ENCODE measurements around the gene ALDH3A1.

ALDH3A1 gene

DNA sequence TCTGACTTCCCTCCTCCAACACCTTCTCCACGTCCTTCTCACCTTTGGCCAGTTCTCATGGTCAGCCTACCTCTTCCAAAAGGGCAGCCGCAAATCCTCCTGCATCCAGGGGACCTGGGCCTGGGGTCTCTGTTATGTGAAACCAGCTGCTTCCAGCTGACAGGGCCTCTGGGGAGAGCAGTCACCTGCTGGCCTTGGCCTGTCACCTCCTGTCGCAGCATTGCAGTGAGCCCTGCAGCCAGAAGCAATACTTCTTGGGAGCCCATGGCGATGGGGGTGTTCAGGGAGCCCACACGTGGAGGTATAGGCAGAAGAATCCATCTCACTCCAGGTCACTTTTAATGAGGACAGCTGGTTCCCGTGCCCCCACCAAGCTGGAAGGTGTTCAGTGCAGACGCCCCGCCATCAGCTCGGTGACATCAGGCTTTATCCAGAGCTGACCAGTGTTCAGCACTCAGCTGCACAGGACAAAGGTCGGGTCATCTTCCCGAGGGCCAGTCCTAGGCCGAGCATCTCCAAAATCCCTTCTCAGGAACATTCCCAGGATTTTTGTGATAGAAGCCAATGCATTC lies 30.0 kb downstream of the ALDH3A1 start:
- H3K14ac ChIP-seq (ENCODE audit: low read length): no peak overlapping the region
- no peak overlapping the region for H2AK5ac ChIP-seq (ENCODE audit: low read length)
- H3K4ac ChIP-seq (ENCODE audit: low read depth, low read length): no peak overlapping the region
- no peak overlapping the region for H2AFZ ChIP-seq (ENCODE audit: insufficient read depth, low read length, poor library complexity)
- no peaks in the 10 kb centered on the region for H3K27me3 ChIP-seq (ENCODE audit: insufficient read depth, low read length)
- no CpG with 5 or more reads among the region's 12 CpGs for WGBS (ENCODE audit: extremely low coverage, insufficient coverage, insufficient read length)
- DNase-seq: no peak
- H2BK120ac ChIP-seq (ENCODE audit: insufficient read depth, low read length, poor library complexity): no peak overlapping the region
- no peak overlapping the region for H4K12ac ChIP-seq (ENCODE audit: low read depth, low read length)
- no peak overlapping the region for H3K23ac ChIP-seq (ENCODE audit: low read length)
- H3K4me2 ChIP-seq (ENCODE audit: low read length): no peak overlapping the region
- H3K79me2 ChIP-seq (ENCODE audit: control insufficient read depth, insufficient read depth, low read length, poor library complexity): no peaks in the 10 kb centered on the region
- no peaks in the 10 kb centered on the region for H3K36me3 ChIP-seq (ENCODE audit: control insufficient read depth in 1 of 2, insufficient read depth in 2 of 2, low read length in 2 of 2)
- no peak overlapping the region for H2BK5ac ChIP-seq (ENCODE audit: low read depth, low read length, poor library complexity)
- no peaks in the 10 kb centered on the region for H3K79me1 ChIP-seq (ENCODE audit: low read length)
- H3K4me3 ChIP-seq (ENCODE audit: low read depth, low read length): no peak overlapping the region
- no peak overlapping the region for H3K18ac ChIP-seq (ENCODE audit: low read length)
- H4K8ac ChIP-seq (ENCODE audit: low read depth, low read length): no peak overlapping the region
- no peak overlapping the region for H2BK12ac ChIP-seq (ENCODE audit: low read length)
- H3K9me3 ChIP-seq (ENCODE audit: insufficient read depth, low read depth, low read length): peaks cover 2% of the 10 kb centered on the region
- no peak overlapping the region for H3K9ac ChIP-seq (ENCODE audit: low read length)
- no peak overlapping the region for H4K91ac ChIP-seq (ENCODE audit: low read depth, low read length)
- no peak overlapping the region for H3K27ac ChIP-seq (ENCODE audit: low read depth, low read length)
- peaks cover 8 to 13% of the 10 kb centered on the region in 2 experiments for H3K4me1 ChIP-seq (ENCODE audit: control insufficient read depth in 1 of 2, insufficient read depth in 2 of 2, low read length in 2 of 2)

DNA sequence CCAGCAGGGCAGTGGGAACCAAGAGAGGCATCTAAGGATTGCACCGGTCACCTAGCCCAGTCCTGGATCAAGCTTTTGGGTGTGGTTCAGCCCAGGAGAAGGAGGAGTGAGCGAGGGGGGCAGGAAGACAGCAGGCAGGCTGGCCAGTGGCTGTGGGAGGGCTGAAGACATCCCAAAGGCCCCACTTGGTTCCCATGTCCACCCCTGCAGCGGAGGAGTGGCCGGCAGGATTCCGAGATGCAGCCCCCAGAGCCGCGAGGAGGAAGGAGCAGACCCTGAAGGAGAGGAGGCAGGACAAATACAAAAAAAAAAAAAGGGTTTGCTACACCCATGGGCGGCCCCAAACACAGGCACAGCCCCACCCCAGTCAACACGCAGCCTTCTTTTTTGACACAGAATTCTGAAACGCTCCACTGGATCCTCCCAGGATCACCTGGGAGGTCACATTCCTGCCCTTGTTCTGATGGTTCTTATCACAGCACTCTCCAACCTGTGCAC lies 30.6 kb downstream of the ALDH3A1 start:
- Histone ChIP-seq H3K36me3 (ENCODE audit: control insufficient read depth in 1 of 2, insufficient read depth in 2 of 2, low read length in 2 of 2) (no peaks in the 10 kb centered on the region), H4K12ac (ENCODE audit: low read depth, low read length) (no peak overlapping the region), H2AFZ (ENCODE audit: insufficient read depth, low read length, poor library complexity) (no peak overlapping the region), H3K9me3 (ENCODE audit: insufficient read depth, low read depth, low read length) (peaks cover 2% of the 10 kb centered on the region), H3K9ac (ENCODE audit: low read length) (no peak overlapping the region), H3K18ac (ENCODE audit: low read length) (no peak overlapping the region), H4K8ac (ENCODE audit: low read depth, low read length) (no peak overlapping the region), H3K4me1 (ENCODE audit: control insufficient read depth in 1 of 2, insufficient read depth in 2 of 2, low read length in 2 of 2) (peaks cover 8 to 13% of the 10 kb centered on the region in 2 experiments), H3K27ac (ENCODE audit: low read depth, low read length) (no peak overlapping the region), H2BK12ac (ENCODE audit: low read length) (no peak overlapping the region), H4K91ac (ENCODE audit: low read depth, low read length) (no peak overlapping the region), H3K27me3 (ENCODE audit: insufficient read depth, low read length) (no peaks in the 10 kb centered on the region), H3K4me3 (ENCODE audit: low read depth, low read length) (no peak overlapping the region), H2AK5ac (ENCODE audit: low read length) (no peak overlapping the region), H3K79me1 (ENCODE audit: low read length) (no peaks in the 10 kb centered on the region), H3K4ac (ENCODE audit: low read depth, low read length) (no peak overlapping the region), H2BK120ac (ENCODE audit: insufficient read depth, low read length, poor library complexity) (no peak overlapping the region), H3K23ac (ENCODE audit: low read length) (no peak overlapping the region), H3K14ac (ENCODE audit: low read length) (no peak overlapping the region), H3K4me2 (ENCODE audit: low read length) (no peak overlapping the region), H2BK5ac (ENCODE audit: low read depth, low read length, poor library complexity) (no peak overlapping the region), H3K79me2 (ENCODE audit: control insufficient read depth, insufficient read depth, low read length, poor library complexity) (no peaks in the 10 kb centered on the region)
- no peak for DNase-seq
- WGBS (ENCODE audit: extremely low coverage, insufficient coverage, insufficient read length): no CpG with 5 or more reads among the region's 10 CpGs

DNA sequence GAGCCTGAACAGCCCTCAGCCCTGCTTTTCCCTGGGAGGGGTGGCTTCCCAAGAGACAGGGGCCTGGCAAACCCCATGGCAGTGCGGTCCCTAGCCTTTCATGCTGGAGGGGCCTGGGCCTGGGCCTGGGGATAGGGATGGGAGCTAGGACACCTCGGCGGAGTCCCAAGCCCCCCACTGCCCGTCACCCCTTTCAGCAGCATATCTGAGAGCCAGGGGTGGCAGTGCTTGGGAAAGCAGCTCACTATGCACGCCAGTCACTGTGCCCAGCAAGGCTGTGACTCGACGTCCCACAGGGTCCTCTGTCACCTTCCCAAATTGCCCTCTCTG lies 31.1 kb downstream of the ALDH3A1 start:
- H2AFZ ChIP-seq (ENCODE audit: insufficient read depth, low read length, poor library complexity): no peak overlapping the region
- H4K91ac ChIP-seq (ENCODE audit: low read depth, low read length): no peak overlapping the region
- no peak overlapping the region for H3K9ac ChIP-seq (ENCODE audit: low read length)
- no peak overlapping the region for H3K14ac ChIP-seq (ENCODE audit: low read length)
- H2AK5ac ChIP-seq (ENCODE audit: low read length): no peak overlapping the region
- no peaks in the 10 kb centered on the region for H3K79me1 ChIP-seq (ENCODE audit: low read length)
- WGBS (ENCODE audit: extremely low coverage, insufficient coverage, insufficient read length): no CpG with 5 or more reads among the region's 7 CpGs
- no peak overlapping the region for H2BK5ac ChIP-seq (ENCODE audit: low read depth, low read length, poor library complexity)
- no peaks in the 10 kb centered on the region for H3K79me2 ChIP-seq (ENCODE audit: control insufficient read depth, insufficient read depth, low read length, poor library complexity)
- no peaks in the 10 kb centered on the region for H3K27me3 ChIP-seq (ENCODE audit: insufficient read depth, low read length)
- peaks cover 2% of the 10 kb centered on the region for H3K9me3 ChIP-seq (ENCODE audit: insufficient read depth, low read depth, low read length)
- no peaks in the 10 kb centered on the region for H3K36me3 ChIP-seq (ENCODE audit: control insufficient read depth in 1 of 2, insufficient read depth in 2 of 2, low read length in 2 of 2)
- H3K4me1 ChIP-seq (ENCODE audit: control insufficient read depth in 1 of 2, insufficient read depth in 2 of 2, low read length in 2 of 2): peaks cover 8 to 13% of the 10 kb centered on the region in 2 experiments
- DNase-seq: no peak
- H4K12ac ChIP-seq (ENCODE audit: low read depth, low read length): no peak overlapping the region
- no peak overlapping the region for H2BK120ac ChIP-seq (ENCODE audit: insufficient read depth, low read length, poor library complexity)
- H3K4me2 ChIP-seq (ENCODE audit: low read length): no peak overlapping the region
- no peak overlapping the region for H4K8ac ChIP-seq (ENCODE audit: low read depth, low read length)
- H3K18ac ChIP-seq (ENCODE audit: low read length): no peak overlapping the region
- no peak overlapping the region for H3K4me3 ChIP-seq (ENCODE audit: low read depth, low read length)
- no peak overlapping the region for H3K4ac ChIP-seq (ENCODE audit: low read depth, low read length)
- no peak overlapping the region for H3K23ac ChIP-seq (ENCODE audit: low read length)
- no peak overlapping the region for H3K27ac ChIP-seq (ENCODE audit: low read depth, low read length)
- H2BK12ac ChIP-seq (ENCODE audit: low read length): no peak overlapping the region

DNA sequence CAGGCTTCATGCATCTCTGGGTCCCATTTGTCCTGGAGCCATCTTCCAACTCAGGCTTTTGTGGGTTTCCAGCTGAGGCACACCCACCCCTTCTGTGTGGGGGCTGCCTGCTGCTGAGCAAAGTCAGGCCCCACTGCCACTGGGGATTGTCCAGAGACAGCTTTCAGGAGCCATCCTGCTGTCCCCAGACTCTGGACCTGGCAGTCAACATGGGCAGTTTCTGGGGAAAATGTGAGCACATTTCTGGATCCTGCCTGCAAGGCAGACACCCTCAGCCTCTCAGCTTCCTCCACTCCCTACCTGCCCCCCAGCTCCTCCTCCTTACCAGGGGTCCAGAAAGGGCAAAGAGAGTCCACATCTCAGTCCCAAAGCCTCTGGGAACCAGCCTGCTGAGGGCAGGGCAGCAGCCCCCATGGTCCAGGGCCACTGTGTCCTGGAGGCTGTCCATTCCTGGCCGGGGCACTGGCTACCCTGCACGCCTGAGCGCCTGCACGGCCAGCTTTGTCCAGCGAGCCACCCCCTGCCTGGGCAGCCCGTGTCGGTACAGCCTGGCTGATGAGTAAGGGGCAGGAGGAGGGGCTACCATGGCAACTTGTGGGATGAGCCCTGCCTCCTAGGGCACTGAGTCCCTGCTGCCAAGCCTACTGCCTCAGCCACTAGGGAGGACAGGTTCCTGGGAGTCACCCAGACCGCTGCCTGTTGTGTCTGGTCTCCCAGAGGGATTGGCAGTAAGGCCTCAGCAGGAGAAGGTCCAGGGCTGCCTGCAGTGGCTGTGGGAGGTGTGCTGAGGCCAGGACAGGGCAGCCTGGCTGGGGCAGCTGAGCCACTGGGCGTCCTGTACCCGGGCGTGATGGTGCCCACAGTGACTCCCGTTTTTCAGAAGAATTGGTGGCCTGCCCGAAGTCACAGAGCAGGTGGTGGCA lies 31.7 kb downstream of the ALDH3A1 start, which contains the start of gene SLC47A2:
Gene SLC47A2, minus strand, starts transcription at position 477 of the 923 bp plus-strand sequence. Its CDS starts 29 bp downstream, at position 448.
- H2AK5ac ChIP-seq (ENCODE audit: low read length): no peak within 1 kb of the TSS
- peaks cover 2% of the 10 kb centered on the region for H3K9me3 ChIP-seq (ENCODE audit: insufficient read depth, low read depth, low read length)
- H3K4ac ChIP-seq (ENCODE audit: low read depth, low read length): no peak within 1 kb of the TSS
- H3K9ac ChIP-seq (ENCODE audit: low read length): no peak within 1 kb of the TSS
- no peak within 1 kb of the TSS for H2BK5ac ChIP-seq (ENCODE audit: low read depth, low read length, poor library complexity)
- H3K4me2 ChIP-seq (ENCODE audit: low read length): no peak within 1 kb of the TSS
- no peaks in the 10 kb centered on the region for H3K79me1 ChIP-seq (ENCODE audit: low read length)
- H4K91ac ChIP-seq (ENCODE audit: low read depth, low read length): no peak within 1 kb of the TSS
- no peak within 1 kb of the TSS for H3K14ac ChIP-seq (ENCODE audit: low read length)
- peaks cover 8 to 13% of the 10 kb centered on the region in 2 experiments for H3K4me1 ChIP-seq (ENCODE audit: control insufficient read depth in 1 of 2, insufficient read depth in 2 of 2, low read length in 2 of 2)
- no peaks in the 10 kb centered on the region for H3K36me3 ChIP-seq (ENCODE audit: control insufficient read depth in 1 of 2, insufficient read depth in 2 of 2, low read length in 2 of 2)
- H3K27me3 ChIP-seq (ENCODE audit: insufficient read depth, low read length): no peaks in the 10 kb centered on the region
- no peak within 1 kb of the TSS for H3K18ac ChIP-seq (ENCODE audit: low read length)
- no peak within 1 kb of the TSS for H4K8ac ChIP-seq (ENCODE audit: low read depth, low read length)
- no CpG with 5 or more reads among the region's 13 CpGs for WGBS (ENCODE audit: extremely low coverage, insufficient coverage, insufficient read length)
- no peak within 1 kb of the TSS for H3K23ac ChIP-seq (ENCODE audit: low read length)
- no peak within 1 kb of the TSS for H2AFZ ChIP-seq (ENCODE audit: insufficient read depth, low read length, poor library complexity)
- no peak for DNase-seq
- no peak within 1 kb of the TSS for H3K4me3 ChIP-seq (ENCODE audit: low read depth, low read length)
- no peak within 1 kb of the TSS for H3K27ac ChIP-seq (ENCODE audit: low read depth, low read length)
- no peak within 1 kb of the TSS for H2BK12ac ChIP-seq (ENCODE audit: low read length)
- no peak within 1 kb of the TSS for H2BK120ac ChIP-seq (ENCODE audit: insufficient read depth, low read length, poor library complexity)
- H4K12ac ChIP-seq (ENCODE audit: low read depth, low read length): no peak within 1 kb of the TSS
- H3K79me2 ChIP-seq (ENCODE audit: control insufficient read depth, insufficient read depth, low read length, poor library complexity): no peaks in the 10 kb centered on the region

Measured in trophoblast cell (in vitro differentiated cells and primary cell).